GDM1 (cell line): ENCODE data around the gene SAMD15.
A peak's percentile ranks its signal among the peaks of the same experiment; 100 is the strongest.
"Not testable (repeated sequence)": the region's sequence is repeated elsewhere in the genome, so short reads cannot be mapped to it uniquely, and the experiment has no call there.

Experiments used
- DNase-seq: peaks from one replicate; lab custom pipeline; 2025; lab: John Stamatoyannopoulos, UW

Gene SAMD15

DNA sequence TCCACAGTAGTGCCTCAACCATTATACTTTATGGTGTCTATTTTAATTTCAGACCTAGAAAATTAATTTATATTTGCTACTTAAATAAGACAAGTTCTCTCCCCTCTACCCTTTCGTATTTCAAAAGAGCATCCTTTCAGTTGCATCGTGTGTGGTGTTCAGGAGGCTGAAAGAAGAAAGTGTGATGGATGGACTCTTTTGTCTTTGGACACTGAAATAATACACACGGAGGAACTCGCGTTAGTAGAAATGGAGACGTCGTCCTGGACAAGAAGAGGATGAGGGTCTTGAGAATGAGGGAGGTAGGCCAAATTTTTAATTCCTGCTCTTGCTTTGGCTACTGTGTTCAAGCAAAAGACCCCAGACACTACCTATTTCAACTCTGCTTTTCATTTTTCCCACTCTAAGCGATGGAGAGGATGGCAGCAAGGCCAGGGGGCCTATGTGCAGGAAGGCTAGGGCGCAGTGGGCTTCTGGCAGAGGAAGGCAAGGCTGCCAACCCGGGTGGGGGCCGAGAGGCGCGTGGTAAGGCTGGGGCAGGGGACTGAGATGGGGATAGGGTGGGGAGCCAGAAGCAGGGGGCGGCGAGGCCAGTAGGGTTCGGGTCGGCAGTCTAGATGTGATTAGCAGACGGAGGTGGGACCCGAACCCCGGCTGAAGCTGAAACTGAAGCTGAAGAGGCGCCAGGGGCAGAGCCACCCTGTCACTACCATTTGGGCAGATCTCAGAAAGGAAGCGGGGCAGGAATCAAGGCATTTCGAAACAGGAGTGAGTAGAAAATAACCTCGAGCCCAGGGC lies 1.0 kb upstream of the SAMD15 start:
- DNase-seq: no peak

DNA sequence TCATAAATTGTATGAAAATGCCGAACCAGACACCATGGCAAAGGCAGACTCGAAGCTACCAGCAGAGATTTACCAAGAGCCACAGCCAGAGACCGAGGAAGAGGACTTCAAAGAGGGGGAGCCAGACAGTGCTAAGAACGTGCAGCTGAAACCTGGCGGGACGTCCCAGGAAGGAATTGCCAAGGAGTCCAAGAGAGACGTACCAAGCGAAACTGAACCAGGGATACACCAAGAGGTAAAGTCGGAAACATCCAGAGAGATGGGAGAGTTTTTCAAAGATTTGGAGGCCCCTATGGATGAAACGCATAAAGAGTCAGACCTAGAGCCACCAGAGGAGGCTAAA lies 294 bp downstream of the SAMD15 start:
- no peak for DNase-seq

GRCh38 chr14:77378701-77379100 lies 1.5 kb downstream of the SAMD15 start:
- no peak for DNase-seq

GRCh38 chr14:77390188-77390587 lies 13.0 kb downstream of the SAMD15 start:
- no peak for DNase-seq

DNA sequence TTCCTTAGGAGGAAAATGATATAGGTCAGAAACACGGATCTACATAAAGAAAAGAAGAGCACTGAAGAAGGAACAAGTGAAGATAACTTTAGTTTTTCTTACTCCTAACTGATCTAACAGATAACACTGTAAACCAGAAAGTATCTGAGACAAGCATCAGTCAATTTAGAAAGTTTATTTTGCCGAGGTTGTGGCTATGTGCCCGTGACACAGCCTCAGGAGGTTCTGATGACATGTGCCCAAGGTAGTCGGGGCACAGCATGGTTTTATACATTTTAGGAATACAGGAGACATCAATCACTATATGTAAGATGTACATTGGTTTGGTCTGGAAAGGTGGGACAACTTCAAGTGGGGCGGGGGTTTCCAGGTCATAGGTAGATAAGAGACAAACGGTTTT lies 23.0 kb downstream of the SAMD15 start:
- DNase-seq: no peak

DNA sequence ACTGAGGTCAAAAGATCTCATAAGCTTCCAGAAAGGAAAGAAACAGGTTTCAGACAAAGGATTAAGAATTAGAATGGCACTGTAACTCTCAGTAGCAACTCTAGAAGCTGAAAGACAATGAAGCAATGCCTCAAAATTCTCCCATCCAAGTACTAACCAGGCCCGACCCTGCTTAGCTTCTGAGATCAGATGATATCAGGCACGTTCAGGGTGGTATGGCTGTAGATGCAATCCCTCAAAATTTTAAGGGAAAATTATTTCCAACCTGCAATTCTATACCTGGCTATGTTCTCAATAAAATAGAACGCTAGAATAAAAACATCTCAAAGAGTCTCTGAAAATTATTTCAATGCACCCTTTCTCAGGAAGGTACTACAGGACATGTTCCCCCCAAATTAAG lies 26.6 kb downstream of the SAMD15 start:
- DNase-seq: no peak

DNA sequence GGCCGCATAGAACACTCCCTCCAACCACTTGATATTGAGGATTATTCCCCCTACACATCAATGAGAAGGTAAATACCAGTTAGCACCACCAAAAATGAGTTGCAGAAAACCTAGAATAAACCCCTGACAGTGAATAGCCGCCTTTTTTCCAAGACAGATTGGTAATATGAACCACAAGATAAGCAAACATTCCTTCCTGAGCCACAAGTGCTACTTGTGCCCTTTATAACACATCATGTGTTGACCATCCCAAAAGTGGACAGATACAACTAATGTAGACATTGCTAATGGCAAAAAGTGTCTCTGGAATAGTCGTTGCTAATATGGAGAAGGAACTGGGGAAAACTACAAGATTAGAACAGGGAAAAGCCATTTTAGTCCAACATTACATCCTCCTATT lies 28.9 kb downstream of the SAMD15 start:
- no peak for DNase-seq

DNA sequence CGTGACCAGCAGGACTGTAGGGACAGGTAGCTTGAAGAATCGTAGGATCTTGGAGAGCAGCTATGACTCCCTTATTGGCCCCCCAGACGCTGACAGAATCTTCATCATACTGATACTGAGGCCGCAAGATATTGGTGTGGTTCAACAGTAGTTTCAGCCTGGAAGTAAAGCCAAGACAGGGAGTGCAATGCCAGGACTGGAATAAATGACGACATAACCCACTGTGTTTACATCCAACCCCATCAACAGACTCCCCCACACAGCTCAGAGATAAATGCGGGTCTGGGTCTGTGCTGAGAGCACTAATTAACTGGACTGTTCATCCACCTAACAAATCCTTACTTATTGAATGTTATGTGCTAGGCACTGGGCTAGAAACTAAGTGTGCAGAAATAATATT lies 29.5 kb downstream of the SAMD15 start:
- DNase-seq: peak; percentile 31

GRCh38 chr14:77407158-77407557 lies 30.0 kb downstream of the SAMD15 start:
- peak; percentile 45 for DNase-seq

- no peak for DNase-seq
Observed at GRCh38 chr14:77409131-77409533, 32.0 kb downstream of the SAMD15 start.

DNA sequence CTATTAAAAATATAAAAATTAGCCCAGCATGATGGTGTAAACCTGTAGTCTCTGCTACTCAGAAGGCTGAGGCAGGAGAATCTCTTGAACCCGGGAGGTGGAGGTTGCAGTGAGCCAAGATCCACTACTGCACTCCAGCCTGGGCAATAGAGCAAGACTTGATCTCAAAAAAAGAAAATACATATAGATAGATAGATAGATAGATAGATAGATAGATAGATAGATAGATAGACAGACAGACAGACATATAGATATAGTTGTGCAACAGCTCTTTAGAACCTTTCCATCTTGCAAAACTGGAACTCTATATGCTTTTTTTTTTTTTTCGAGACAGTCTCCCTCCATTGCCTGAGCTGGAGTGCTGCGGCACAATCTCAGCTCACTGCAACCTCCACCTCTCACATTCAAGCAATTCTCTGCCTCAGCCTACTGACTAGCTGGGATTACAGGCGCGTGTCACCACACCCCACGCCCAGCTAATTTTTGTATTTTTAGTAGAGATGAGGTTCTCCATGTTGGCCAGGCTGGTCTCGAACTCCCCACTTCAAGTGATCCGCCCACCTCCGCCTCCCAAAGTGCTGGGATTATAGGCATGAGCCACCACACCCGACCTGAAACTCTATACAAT lies 38.3 kb downstream of the SAMD15 start:
- not testable (repeated sequence) for DNase-seq

DNA sequence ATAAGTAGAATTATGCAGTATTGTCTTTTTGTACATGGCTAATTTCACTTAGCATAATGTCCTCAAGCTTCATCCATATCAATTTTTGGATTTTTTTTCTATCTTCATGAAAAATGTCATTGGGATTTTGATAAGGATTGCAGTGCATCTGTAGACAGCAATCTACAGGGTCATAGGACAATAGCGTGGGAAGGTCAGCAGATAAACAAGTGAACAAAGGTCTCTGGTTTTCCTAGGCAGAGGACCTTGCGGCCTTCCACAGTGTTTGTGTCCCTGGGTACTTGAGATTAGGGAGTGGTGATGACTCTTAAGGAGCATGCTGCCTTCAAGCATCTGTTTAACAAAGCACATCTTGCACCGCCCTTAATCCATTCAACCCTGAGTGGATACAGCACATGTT lies 38.9 kb downstream of the SAMD15 start:
- not testable (repeated sequence) for DNase-seq

DNA sequence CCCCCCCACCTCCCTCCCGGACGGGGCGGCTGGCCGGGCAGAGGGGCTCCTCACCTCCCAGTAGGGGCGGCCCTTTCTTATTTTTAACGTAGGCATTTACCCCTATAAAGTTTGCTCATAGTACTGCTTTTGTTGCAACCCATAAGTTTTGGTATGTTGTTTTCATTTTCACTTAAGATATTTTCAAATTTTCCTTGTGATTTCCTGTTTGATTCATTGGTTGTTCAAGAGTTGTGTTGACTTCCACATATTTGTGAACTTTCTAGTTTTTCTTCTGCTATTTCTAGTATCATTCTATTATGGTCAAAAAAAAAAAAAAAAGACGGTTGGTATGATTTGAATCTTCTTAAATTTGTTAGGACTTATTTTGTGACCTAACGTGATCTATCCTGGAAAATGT lies 39.7 kb downstream of the SAMD15 start:
- DNase-seq: no peak

- no peak for DNase-seq
Observed at GRCh38 chr14:77421201-77421600, 44.0 kb downstream of the SAMD15 start.

GRCh38 chr14:77423423-77423822 lies 46.2 kb downstream of the SAMD15 start, which contains the start of gene NOXRED1:
Gene NOXRED1, minus strand, starts transcription at chr14:77423523. Its CDS starts 634 bp downstream, at chr14:77422889.
- no peak for DNase-seq

DNA sequence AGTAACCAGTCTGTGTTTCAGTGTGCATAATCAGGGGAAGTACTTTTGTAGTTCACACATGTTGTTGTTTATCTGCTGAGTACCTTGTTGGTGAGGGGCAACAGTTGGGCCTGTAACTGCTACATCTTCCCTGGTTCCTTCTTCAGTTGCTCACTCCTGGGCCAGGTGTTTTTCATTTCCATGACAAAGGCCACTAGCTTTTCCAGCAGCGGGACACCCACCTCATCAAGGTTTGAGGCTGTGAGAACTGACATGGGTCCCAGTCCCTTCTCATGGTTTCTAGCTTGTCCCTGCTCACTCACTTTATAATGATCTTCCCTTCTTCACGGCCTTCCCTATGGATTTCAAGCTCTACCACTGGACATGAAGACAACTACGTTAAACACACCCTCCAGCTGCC lies 47.7 kb downstream of the SAMD15 start:
- DNase-seq: no peak

GRCh38 chr14:77426396-77426795 lies 49.2 kb downstream of the SAMD15 start:
- DNase-seq: no peak

GRCh38 chr14:77436042-77436441 lies 58.9 kb downstream of the SAMD15 start:
- no peak for DNase-seq

DNA sequence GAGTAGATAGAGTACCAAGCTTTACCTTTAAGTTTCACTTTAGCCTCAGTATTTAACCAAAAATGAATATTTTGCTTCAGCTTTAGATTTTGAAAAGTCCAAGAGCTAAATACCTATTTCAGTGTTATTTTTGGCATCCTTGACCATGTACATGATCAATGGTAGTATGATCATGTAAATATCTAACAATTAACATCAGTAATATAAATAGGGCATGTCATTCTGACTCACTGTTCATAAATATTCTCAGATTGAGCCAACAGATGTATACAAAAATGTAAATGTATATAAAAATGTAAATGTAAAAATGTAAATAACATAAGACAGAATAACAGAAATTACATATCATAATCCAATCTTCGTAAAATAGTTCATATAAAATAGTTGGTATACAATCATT lies 61.4 kb downstream of the SAMD15 start:
- DNase-seq: no peak

- no peak for DNase-seq
Observed at GRCh38 chr14:77439861-77440260, 62.7 kb downstream of the SAMD15 start.
